ENCODE data around the gene NPAS2.

Gene NPAS2

DNA sequence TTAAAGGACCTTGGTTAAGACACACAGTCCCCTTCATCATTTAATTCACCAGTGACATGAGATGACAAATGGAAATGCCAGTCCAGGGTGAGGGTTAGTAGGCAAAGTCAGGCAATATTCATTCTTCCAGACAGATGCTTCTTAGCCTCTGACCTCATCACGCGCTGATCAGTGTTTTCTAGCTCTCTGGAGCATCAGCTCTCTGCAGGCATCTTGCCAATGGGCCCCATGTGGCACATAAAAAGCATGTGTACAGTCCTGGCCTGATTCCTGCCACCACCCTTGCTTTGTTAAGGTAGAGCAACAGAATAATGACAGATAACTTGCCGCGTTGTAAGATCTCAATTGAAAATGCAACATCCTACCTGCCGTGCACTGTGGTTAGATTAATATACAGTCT is 20.3 kb upstream of the NPAS2 start:
- no peak for DNase-seq

DNA sequence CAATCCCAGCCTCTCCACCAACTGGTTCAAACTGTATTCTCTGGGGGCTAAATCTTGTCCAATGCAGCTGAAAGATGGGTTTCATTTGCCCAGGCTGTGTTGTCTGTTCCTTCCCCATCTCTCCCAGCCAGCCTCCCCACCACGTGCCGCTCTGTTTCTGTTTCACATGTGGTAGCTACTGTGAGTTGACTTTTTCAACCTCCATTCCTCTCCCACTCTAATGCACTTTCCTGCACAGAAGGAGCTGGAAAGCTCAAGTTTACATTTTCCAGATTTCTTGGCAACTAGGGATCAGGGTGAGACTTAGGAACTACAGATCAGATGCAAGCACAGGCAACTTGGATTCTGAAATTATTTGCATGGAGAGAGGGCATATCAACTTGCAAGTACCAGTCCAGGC is 19.0 kb upstream of the NPAS2 start:
- DNase-seq: no peak

DNA sequence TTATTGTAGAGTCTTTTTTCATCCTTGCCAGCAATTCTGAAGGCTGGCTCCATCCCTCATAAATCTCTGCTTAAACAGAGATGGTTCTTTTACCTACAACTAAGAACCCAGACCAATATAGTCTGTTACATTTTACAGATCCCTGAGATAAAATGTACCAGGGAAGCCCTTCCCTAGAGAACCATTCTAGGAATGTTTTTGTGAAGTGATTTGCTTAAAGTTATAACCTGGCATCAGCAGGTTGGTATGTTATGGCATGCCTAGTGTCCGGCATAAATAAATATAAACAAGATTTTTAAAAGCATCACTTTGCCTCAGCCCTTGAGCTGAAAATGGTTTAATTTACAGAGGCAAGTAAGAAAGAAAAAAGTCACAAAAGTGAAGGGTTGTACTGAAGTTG is 18.5 kb upstream of the NPAS2 start:
- no peak for DNase-seq

DNA sequence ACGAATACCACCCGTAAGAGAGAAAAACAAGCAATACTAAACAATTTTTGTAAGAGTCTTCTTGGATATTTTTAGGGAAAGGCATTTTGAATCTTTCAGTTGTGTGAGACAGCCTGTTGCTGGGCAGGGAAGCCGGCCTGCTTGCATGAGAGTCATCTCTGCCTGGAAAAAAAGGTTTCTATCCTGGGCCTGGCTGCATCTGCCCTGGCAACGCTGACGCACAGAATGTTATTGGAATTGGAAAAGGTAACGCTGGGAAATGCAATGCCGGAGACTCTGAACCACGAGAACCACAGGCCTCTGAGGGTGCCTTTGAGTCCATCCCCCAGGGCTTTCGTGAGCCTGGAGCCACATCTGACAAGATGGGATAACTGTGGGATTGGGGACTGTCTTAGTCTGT is 17.9 kb upstream of the NPAS2 start:
- DNase-seq: no peak

- no peak for DNase-seq
Measured at GRCh38 chr2:100803334-100803733, 16.6 kb upstream of the NPAS2 start.

- DNase-seq: no peak
Measured at GRCh38 chr2:100806550-100806949, 13.4 kb upstream of the NPAS2 start.

DNA sequence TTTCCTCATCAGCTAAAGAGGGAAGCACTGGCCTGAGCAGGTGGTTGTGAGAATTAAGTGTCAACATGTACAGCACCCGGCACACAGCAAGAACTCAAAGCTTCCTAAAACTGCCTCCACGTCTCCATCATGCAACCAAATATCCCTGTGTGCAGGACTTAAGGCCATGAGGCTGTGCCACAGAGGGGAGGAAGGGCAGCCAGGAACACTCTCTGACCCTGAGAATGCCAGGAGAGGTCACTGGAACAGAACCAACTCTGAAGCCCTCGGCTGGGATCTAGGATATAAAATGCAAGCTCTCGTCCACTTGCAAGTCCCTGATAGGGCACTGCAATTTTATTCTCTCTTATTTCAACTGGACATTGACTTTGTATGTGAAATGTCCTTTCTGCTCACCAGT is 12.2 kb upstream of the NPAS2 start:
- no peak for DNase-seq

DNA sequence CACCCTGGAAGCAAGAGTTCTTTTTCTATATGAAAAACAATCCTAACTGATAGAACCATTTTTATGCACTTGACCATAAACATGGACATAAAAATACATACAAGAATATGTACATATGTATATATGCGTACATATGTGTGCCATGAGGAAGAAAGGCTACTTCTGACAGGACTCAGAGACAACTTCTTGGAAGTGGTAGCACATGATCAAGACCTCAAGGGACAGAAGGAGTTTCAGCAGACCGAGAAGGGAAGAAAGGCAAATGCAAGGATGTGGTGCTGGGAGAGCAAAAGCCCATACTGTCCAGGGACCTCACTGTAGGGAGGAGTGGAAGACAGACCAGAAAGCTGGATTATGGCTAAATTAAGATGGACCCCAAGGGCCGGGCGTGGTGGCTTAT is 11.4 kb upstream of the NPAS2 start:
- DNase-seq: no peak

GRCh38 chr2:100809506-100809905 is 10.4 kb upstream of the NPAS2 start:
- no peak for DNase-seq

- DNase-seq: no peak
Measured at GRCh38 chr2:100810603-100811145, 9.3 kb upstream of the NPAS2 start.

DNA sequence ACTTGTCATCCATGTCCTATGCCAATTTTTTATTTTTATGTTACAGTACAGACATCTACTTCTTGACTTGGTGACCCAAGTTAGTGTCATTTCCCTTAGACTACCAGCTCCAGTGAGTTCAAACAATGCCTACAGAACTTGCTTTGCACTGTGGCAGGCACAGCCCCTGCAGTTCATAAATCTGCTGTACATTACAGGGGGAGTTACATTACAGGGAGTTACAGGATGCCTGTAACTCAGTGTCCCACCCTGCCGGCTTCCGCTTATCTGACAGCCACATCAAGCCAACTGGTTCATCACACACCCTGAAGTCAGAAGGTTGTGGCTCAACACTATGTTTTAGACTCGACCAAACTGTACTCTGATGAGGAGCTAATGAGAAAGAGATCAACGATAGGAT is 7.8 kb upstream of the NPAS2 start:
- DNase-seq: no peak

DNA sequence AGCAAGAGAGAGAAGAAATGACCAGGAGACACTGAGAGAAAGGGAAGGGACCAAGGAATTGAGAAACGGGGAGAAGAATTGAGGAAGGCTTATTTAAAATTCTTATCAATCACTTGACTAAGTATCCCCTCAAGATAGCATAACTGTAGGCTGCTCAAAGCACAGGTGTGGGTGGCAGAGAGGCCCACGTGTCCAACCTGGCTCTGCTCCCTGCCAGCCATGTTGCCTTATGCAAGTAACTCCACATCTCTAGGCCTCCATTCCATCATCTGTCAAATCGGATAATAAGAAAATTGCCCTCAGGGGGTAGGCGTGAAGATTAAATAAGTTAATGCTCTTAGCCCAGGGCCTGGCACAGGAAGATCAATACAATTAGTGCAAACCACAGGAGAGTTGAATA is 7.4 kb upstream of the NPAS2 start:
- DNase-seq: no peak

DNA sequence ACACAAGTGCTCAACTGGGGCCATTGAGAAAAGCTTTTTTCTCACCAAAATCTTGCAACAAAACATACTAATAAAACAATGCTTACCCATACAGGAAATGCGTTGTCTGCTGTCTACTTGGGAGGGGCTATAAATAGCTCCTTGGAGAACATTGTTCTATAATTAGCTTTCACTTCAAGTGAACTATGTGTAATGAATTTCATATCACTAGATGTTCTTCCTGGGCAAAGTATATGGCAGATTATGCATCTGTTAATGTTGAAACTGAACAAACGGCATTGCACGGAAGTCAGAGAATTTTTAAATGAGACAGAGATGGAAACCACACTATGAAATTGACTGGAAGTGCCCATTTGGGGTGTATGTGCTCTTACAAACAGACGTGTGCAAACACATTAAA is 6.4 kb upstream of the NPAS2 start:
- DNase-seq: no peak

GRCh38 chr2:100814043-100814442 is 5.9 kb upstream of the NPAS2 start:
- DNase-seq: no peak

GRCh38 chr2:100814453-100814852 is 5.5 kb upstream of the NPAS2 start:
- DNase-seq: no peak

DNA sequence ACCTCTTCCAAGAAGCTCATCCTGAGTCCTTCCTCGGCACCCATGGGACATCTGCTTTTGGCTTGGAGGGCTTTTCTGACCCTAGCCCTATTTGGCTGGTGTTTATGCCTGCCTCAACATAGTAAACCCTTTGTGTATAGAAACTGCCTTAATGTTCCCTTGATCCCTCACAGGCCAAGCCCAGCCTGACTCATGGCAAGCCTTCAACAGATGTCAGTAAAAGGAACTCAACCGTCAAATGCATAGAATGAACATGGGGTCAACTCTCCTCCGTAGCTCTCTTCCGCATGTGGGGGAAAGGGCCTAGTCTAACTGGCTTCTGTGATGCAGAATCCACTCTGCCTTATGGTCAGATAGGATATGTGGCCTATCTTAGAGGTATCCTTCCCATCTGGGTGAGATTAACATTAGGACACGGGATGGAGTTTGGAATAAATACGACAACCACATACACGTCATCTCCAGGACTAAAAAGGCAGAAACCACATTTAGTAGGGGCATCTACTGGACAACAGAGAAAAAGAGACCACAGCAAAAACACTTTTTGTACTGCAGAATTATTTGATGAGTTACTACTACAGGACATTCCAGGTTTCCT is 2.5 kb upstream of the NPAS2 start:
- no peak for DNase-seq

DNA sequence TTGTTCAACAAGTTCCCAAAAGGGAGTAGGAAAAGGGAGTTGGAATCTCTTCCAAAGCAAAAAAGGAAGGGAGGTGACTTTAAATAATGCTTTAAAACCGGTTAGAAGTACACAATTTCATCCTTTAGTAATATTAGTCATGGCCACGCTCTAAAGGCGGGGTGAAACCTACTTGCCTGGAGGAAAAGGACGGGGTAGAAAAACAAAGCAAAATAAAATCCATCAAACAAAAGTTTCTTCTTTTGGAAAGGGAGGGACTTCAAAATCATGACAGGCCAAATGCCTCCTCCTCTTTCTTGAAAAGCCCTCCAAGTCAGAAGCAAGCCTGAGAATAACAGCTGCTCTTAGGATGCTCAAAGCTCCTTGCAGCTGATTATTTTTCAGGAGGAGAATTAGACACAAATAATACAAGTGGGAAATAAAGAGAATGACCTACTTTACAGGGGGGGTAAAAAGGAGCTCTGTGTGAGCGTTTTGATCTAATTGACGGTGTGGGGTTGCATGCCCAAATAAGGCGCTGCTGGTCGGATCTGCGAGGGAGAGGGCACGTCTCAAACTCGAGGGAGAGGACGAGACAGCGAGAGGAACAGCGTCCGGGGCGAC is 1.8 kb upstream of the NPAS2 start:
- DNase-seq: no peak

GRCh38 chr2:100818606-100819369 is 1.2 kb upstream of the NPAS2 start:
- peak; percentile 12 for DNase-seq

- DNase-seq: no peak
Measured at GRCh38 chr2:100820273-100820522, 259 bp downstream of the NPAS2 start.

- no peak for DNase-seq
Measured at GRCh38 chr2:100820523-100821254, 750 bp downstream of the NPAS2 start.

GRCh38 chr2:100821255-100821910 is 1.4 kb downstream of the NPAS2 start:
- DNase-seq: no peak

DNA sequence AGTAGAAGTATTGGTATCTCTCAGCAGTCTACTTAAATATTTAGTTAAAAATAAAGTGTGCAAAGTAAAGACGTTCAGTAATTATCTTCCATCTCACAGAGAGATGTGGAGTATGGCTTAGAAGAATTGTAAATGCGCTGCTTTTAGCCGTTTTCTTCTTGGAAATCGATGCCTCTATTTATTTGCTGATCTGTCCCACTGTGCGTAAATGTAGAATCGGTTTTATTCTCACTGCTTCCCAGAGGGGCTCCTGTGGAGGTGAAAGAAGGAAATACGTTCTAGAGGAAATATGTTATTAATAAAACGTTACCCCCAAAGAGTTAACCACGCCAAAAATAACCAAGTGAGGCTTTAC is 1.9 kb downstream of the NPAS2 start:
- DNase-seq: no peak

DNA sequence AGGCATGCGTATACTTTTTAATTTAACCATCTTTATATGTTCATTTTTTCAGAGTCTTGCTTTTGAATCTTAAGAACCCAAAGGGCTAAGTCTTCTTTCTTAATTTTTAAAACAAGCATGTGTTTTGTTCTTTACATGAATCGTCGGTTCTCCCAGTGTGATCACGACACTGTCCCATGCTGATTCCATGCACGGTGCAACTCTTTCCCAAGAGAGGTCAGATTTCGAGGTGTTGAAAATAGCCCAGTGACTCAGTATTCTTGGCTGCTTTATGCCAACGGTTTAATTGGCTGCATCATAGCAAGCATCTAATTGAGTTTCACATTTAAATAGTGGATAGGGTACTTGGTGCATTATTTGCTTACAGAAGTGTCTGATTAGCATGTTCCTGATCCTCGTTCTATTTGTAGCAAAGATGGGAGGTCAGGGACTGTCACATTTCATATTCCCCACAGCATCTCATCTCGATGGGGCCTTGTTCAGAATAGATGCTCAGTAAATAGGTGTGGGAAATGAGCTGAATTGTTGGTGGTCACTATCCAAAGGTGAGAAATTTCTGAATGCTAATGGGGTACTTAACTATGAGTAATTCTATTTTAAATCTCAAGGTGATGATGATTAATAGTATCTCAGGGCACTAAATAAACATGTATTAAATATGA is 2.8 kb downstream of the NPAS2 start:
- no peak for DNase-seq

Measured in hematopoietic multipotent progenitor cell treated with erythropoietin and hydrocortisone succinate and interleukin-3 and kit ligand, for 6 days (in vitro differentiated cells).